Osteoblast (primary cell): ENCODE data around the gene MGMT. TPM values are rescaled to one million over a fixed set of nuclear protein-coding genes. Genes with fewer than 3 reads are reported as not detected.

Experiments used
- DNase-seq: peaks from one replicate; pipeline ENCODE4 v3.0.0; 2011; ENCODE audit warnings: low spot score, mixed read lengths; ENCODE audit not compliant: insufficient read length; ENCODE audit errors: missing footprints
- H2AFZ ChIP-seq: 2 replicates; pipeline ENCODE4 v1.6.0; 2011; ENCODE audit warnings: mild to moderate bottlenecking, low read length
- H3K27ac ChIP-seq: 2 replicates; pipeline ENCODE4 v1.5.1; 2011; ENCODE audit warnings: mild to moderate bottlenecking, low read depth, low read length, moderate library complexity
- H3K27me3 ChIP-seq: 2 replicates; pipeline ENCODE4 v1.6.0; 2012; ENCODE audit warnings: mild to moderate bottlenecking, control low read depth, inconsistent platforms, low read length, moderate library complexity; ENCODE audit not compliant: insufficient read depth
- H3K36me3 ChIP-seq: 2 replicates; pipeline ENCODE4 v1.5.1; 2011; ENCODE audit warnings: mild to moderate bottlenecking, low read length, control low read depth, moderate library complexity; ENCODE audit not compliant: insufficient read depth
- H3K4me1 ChIP-seq: 2 replicates; pipeline ENCODE4 v1.5.1; 2011; ENCODE audit warnings: mild to moderate bottlenecking, low read length, control low read depth, moderate library complexity; ENCODE audit not compliant: insufficient read depth
- H3K4me2 ChIP-seq: 2 replicates; pipeline ENCODE4 v1.6.0; 2011; ENCODE audit warnings: mild to moderate bottlenecking, low read length; ENCODE audit not compliant: insufficient read depth
- H3K4me3 ChIP-seq: fragments of 200-600 bp; sonication (generic); 3 replicates; pipeline ENCODE4 v1.5.1; 2012; ENCODE audit warnings: mild to moderate bottlenecking, low read length, inconsistent platforms; ENCODE audit not compliant: insufficient read depth
- H3K79me2 ChIP-seq: 2 replicates; pipeline ENCODE4 v1.6.0; 2012; ENCODE audit warnings: mild to moderate bottlenecking, low read length, control low read depth, inconsistent platforms; ENCODE audit not compliant: insufficient read depth
- H3K9me3 ChIP-seq: 2 replicates; pipeline ENCODE4 v1.5.1; 2011; ENCODE audit warnings: low read depth, low read length, control low read depth
- H4K20me1 ChIP-seq: 2 replicates; pipeline ENCODE4 v1.6.0; 2012; ENCODE audit warnings: mild to moderate bottlenecking, low read length, control low read depth; ENCODE audit not compliant: insufficient read depth
- CTCF ChIP-seq: IDR thresholded peaks from 2 replicates; pipeline ENCODE4 v1.5.1; 2011; ENCODE audit warnings: mild to moderate bottlenecking, low read depth, low read length, moderate library complexity; ENCODE audit errors: extremely low read depth
- total RNA-seq: library from RNA; depleted of rRNA; stranded (reverse); fragments of >200 nt; gene quantifications from 2 replicates; pipeline ENCODE4 v1.2.3, GENCODE V29; 2012

Gene MGMT
- total RNA-seq, 1 donor, result 21.0 TPM

DNA sequence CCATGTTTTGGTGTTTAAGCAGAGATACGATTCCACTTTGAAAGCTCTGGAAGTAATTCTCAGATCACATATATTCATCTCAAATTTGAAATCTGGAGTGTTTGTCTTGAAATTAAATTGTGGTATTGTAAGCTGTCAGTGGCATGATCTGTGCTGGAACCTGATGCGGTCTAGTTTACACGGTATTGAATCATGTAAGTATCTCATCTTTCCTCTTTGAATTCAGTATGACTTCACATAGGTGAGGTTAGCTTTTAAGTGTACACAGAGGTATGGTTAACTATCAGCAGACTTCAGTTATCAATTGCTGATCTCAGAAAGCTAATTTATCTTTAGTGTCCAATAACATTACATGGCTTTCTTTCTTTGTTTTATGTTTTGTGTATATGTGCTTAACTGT lies 155.2 kb downstream of the MGMT start:
- H2AFZ ChIP-seq, result no peak overlapping the region
- no peak for TF ChIP-seq CTCF
- no peaks in the 10 kb centered on the region for H3K36me3 ChIP-seq
- H3K27me3 ChIP-seq, result no peaks in the 10 kb centered on the region
- H4K20me1 ChIP-seq, result peaks cover 15% of the 10 kb centered on the region
- DNase-seq, result no peak
- H3K27ac ChIP-seq, result no peak overlapping the region
- H3K4me2 ChIP-seq, result no peak overlapping the region
- H3K4me1 ChIP-seq, result peaks cover 5% of the 10 kb centered on the region
- no peaks in the 10 kb centered on the region for H3K79me2 ChIP-seq
- no peak overlapping the region for H3K4me3 ChIP-seq
- no peaks in the 10 kb centered on the region for H3K9me3 ChIP-seq

DNA sequence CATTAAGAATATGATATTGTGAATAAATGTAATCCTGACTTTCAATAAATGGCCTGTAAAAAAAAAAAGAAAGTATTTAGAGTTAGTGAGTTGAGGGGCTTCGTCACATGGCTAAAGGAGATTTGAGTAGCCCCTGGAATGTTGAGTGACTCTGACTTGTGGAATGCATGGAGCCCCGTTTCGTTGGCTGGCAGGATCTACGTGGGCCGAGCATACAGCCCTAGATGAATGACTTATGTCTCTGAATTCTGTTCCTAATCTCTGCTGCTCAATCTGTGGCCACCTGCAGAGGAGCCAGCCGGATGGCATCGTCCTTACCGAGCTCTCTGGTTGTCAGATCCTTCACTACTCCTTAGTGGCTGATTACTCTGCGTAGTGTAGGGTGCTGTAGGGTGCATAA lies 155.7 kb downstream of the MGMT start:
- H3K9me3 ChIP-seq, result no peaks in the 10 kb centered on the region
- H3K27ac ChIP-seq, result no peak overlapping the region
- H3K4me2 ChIP-seq, result no peak overlapping the region
- no peak for TF ChIP-seq CTCF
- H3K4me1 ChIP-seq, result peaks cover 9% of the 10 kb centered on the region
- no peak for DNase-seq
- H2AFZ ChIP-seq, result no peak overlapping the region
- H3K36me3 ChIP-seq, result no peaks in the 10 kb centered on the region
- peaks cover 15% of the 10 kb centered on the region for H4K20me1 ChIP-seq
- H3K27me3 ChIP-seq, result no peaks in the 10 kb centered on the region
- no peak overlapping the region for H3K4me3 ChIP-seq
- no peaks in the 10 kb centered on the region for H3K79me2 ChIP-seq

GRCh38 chr10:129624526-129624925 lies 157.5 kb downstream of the MGMT start:
- TF ChIP-seq CTCF, result no peak
- Histone ChIP-seq H3K9me3 (no peaks in the 10 kb centered on the region), H3K79me2 (no peaks in the 10 kb centered on the region), H3K27ac (no peak overlapping the region), H3K27me3 (no peaks in the 10 kb centered on the region), H3K4me1 (peaks cover 11% of the 10 kb centered on the region), H3K4me2 (no peak overlapping the region), H3K36me3 (no peaks in the 10 kb centered on the region), H3K4me3 (no peak overlapping the region), H2AFZ (no peak overlapping the region), H4K20me1 (peaks cover 13% of the 10 kb centered on the region)
- no peak for DNase-seq

DNA sequence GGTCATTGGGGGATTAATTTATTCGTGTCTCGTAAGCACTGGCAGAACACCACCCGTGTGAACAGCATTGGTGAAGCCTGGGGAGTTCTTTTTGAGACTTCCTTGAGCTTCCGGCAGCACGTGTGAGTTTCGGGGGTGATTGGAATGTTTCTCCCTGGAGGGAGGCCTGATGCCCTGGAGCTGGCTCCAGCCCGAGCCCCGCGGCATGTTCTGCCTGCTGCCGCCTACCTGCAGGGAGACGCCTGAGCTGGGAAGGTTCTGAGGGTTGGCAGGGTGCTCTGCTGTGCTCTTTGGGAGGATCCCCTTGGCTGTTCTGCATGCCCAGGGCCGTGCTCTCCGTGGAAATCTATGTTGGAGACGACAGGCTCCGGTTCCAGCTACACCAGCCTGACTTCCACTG lies 159.3 kb downstream of the MGMT start:
- Histone ChIP-seq H3K4me1 (peaks cover 16% of the 10 kb centered on the region), H3K4me2 (no peak overlapping the region), H3K4me3 (no peak overlapping the region), H3K27me3 (no peaks in the 10 kb centered on the region), H3K36me3 (no peaks in the 10 kb centered on the region), H3K79me2 (no peaks in the 10 kb centered on the region), H3K9me3 (no peaks in the 10 kb centered on the region), H2AFZ (no peak overlapping the region), H4K20me1 (peaks cover 13% of the 10 kb centered on the region), H3K27ac (no peak overlapping the region)
- DNase-seq, result no peak
- TF ChIP-seq CTCF, result no peak
